RWPE1 (cell line): Measurements from ENCODE around the gene CAGE1.

Experiments
- CTCF ChIA-PET: fragments of 350-600 bp; sonication (Branson Sonifier 250); formaldehyde crosslinking; extraction: SDS; loops from one replicate; lab custom pipeline; 2021; lab: Yijun Ruan, JAX
- POLR2A ChIA-PET: fragments of 400-600 bp; formaldehyde crosslinking; extraction: SDS; loops from one replicate; lab custom pipeline; 2020; ENCODE audit warnings: antibody characterized with exemption; ENCODE audit not compliant: low non-redundant PET; lab: Yijun Ruan, JAX
- DNase-seq: peaks from one replicate; pipeline ENCODE4 v3.0.0; 2012; ENCODE audit warnings: low spot score
- H3K27ac ChIP-seq: fragments of 450-650 bp; 2 replicates; pipeline ENCODE4 v1.5.1; 2017
- TF ChIP-seq, protein P1 (sequence below): fragments of 450-650 bp; conservative IDR thresholded peaks from 2 replicates; pipeline ENCODE4 v1.5.1; 2017; ENCODE audit warnings: low read depth, mild to moderate bottlenecking

Gene CAGE1

DNA sequence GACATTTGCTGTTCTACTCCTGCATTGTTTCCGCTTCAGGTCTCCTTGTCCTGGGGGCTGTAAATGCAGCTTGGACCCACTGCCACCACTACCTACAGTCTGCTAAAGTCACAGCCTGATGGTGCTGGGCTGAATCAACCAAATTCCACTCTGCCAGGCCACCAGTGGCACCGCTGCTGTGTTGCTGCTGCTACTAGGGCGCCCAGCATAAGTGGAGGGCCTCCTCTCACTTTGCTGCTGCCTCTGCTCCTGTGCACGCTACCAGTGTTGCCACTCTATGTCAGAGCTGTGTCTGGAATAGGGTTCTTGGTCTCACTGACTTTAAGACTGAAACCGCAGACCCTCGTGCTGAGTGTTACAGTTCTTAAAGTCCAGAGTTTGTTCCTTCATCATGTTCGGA lies 75.1 kb downstream of the CAGE1 start:
- TF ChIP-seq, protein P1, sequence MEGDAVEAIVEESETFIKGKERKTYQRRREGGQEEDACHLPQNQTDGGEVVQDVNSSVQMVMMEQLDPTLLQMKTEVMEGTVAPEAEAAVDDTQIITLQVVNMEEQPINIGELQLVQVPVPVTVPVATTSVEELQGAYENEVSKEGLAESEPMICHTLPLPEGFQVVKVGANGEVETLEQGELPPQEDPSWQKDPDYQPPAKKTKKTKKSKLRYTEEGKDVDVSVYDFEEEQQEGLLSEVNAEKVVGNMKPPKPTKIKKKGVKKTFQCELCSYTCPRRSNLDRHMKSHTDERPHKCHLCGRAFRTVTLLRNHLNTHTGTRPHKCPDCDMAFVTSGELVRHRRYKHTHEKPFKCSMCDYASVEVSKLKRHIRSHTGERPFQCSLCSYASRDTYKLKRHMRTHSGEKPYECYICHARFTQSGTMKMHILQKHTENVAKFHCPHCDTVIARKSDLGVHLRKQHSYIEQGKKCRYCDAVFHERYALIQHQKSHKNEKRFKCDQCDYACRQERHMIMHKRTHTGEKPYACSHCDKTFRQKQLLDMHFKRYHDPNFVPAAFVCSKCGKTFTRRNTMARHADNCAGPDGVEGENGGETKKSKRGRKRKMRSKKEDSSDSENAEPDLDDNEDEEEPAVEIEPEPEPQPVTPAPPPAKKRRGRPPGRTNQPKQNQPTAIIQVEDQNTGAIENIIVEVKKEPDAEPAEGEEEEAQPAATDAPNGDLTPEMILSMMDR = no peak
- no peak overlapping the region for H3K27ac ChIP-seq
- no peak for DNase-seq
- POLR2A ChIA-PET = interaction anchor here (0.7 to 1.7 kb wide), 2 partner anchors 18 to 75 kb away, joined by 3 to 5 read pairs; partner anchors contain the start of genes CAGE1 and RIOK1
- CTCF ChIA-PET = no interaction called here

DNA sequence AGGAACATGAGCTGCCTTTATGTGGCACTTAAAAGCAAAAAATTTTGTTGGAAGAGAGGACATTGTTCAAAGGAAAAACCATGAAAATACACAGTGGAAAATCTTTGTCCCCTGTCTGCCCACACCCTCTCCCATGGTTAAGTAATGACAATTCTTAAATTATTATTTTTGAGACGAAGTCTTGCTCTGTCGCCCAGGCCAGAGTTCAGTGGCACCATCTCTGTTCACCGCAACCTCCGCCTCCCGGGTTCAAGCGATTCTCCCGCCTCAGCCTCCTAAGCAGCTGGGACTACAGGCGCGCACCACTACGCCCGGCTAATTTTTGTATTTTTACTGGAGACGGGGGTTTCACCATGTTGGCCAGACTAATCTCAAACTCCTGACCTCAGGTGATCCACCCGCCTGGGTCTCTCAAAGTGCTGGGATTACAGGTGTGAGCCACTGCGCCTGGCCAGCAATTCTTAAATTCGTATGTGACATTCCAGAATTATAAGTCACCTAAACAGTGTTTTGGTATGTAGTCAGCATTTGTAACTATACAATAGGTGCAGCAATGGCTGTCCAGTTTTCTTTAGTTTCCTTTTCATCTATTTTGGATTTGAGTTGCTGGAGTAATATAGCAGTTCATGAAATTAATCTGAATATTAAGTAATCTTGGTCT lies 75.9 kb downstream of the CAGE1 start:
- DNase-seq = peak; percentile 16
- peak overlapping the region; percentile 87 for H3K27ac ChIP-seq
- POLR2A ChIA-PET = interaction anchor here (0.7 to 1.7 kb wide), 2 partner anchors 18 to 76 kb away, joined by 3 to 5 read pairs; partner anchors contain the start of genes CAGE1 and RIOK1
- TF ChIP-seq, protein P1 = no peak
- CTCF ChIA-PET = interaction anchor here (0.7 kb wide), 1 partner anchor 35 kb away, joined by 3 read pairs; no protein-coding TSS in a partner anchor

DNA sequence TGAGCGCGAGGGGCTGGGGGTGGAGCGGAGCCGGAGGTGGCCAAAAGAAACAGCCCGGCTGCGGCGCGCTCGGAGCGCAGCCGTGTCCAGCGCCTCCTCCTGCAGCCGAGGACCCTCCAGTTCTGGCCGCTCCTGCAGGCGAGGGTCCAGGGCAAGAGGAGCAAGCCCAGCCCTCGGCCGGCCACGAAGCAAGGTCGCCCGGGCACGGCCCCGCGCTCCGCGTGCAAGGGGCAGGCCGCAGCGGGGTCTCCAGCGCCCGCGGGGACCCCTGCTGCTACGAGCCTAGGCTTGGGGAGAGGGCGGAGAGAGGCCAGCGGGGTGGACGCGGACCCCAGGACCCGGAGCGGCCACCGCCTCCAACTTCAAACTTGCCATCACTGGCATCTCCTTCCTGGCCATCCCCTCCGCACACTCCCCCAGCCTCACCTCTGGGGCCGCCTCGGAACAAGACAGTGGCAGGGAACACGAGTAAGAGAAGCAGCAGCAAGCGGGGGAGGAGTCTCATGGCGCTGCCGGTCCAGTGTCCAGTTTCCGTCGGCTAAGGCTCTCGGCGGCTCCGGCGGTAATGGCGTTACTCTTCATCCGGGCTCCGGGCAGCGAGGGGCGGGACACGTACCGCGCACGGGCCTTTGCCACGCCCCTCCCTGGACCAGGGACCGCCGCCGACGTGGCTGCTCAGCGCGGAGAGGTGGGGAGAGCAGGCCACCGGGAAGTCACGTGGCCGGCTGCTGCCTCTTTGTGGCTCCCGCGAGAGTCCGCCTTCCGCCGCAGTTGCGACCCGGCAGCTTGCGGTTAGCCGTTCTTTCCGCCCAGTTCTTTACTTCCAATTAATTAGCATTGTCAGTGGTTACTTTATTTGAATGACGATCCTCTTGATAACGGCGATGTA lies 76.7 kb downstream of the CAGE1 start, which contains the start of gene SSR1:
Gene SSR1, minus strand, starts transcription at position 584 of the 889 bp plus-strand sequence. Its CDS starts 79 bp downstream, at position 505.
- ChIA-PET POLR2A (interaction anchor here (0.6 kb wide), 3 partner anchors 35 to 414 kb away, joined by 4 to 6 read pairs (median 5); partner anchors contain the start of genes CAGE1 and RIOK1), CTCF (interaction anchor here (0.7 kb wide), 1 partner anchor 34 kb away, joined by 3 read pairs; no protein-coding TSS in a partner anchor)
- TF ChIP-seq, protein P1 = no peak
- H3K27ac ChIP-seq = peak within 1 kb of the TSS; percentile 87
- DNase-seq = peak; percentile 98

DNA sequence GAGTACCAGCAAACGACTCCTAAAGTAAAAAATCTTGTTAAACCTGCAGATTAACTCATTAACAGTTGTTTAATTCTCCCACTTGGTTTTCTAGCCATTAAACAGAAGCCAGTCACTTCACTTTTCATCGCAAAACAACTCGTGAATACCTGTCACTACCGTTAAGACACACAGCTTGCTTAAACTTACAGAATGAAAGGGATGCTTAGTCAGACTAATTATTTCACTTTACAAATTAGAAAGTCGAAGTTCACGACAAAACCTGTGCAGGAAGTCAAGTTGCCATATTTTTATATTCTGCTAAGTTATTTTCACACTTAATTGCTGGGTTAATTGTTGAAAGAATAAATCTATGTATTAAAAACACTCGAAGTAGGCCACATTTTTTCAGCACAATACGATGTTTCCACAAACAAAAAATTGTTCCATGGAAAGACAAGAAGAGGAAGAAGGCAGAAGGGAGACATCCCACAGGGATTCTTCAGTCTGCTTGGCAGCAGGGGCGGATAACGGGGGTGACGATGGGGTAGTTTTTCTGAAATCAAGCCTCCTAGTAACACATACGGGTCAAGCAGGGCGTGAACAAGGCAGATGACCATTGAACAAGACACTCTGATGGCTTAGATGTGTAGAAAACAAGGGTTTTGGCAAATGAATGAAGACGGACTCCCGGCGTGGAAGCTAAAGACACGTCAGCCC lies 77.5 kb downstream of the CAGE1 start:
- ChIA-PET POLR2A (interaction anchor here (0.6 kb wide), 3 partner anchors 36 to 415 kb away, joined by 4 to 6 read pairs (median 5); partner anchors contain the start of genes CAGE1 and RIOK1), CTCF (interaction anchor here (0.6 kb wide), 1 partner anchor 13 kb away, joined by 5 read pairs; no protein-coding TSS in a partner anchor)
- TF ChIP-seq, protein P1 = no peak
- DNase-seq = no peak
- peak overlapping the region; percentile 87 for H3K27ac ChIP-seq

DNA sequence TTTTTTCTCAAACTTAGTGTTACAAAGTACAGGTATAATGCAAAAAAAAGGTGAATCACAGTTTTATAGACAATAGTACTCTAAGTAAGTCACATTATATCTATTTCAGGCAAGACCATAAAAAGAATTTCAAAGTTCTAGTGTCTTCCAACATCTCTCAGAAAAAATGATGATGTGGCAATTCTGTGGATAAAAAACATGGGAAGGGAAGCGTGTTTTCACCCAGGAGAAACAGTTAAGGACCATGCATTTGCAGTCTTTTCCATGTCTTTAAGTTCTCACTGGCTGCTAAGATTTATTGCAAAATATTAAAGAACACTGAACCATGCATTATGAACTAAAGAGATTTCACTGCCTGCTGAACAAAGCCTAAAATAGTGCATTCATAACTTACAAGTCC lies 78.4 kb downstream of the CAGE1 start:
- CTCF ChIA-PET = no interaction called here
- TF ChIP-seq, protein P1 = no peak
- POLR2A ChIA-PET = no interaction called here
- H3K27ac ChIP-seq = no peak overlapping the region
- DNase-seq = no peak
